SK-N-SH (cell line): ENCODE measurements around the gene PROKR1. TPM values are rescaled to one million over a fixed set of nuclear protein-coding genes. Genes with fewer than 3 reads are reported as not detected.

Experiments
- CTCF ChIA-PET: fragments of 300-600, 350-600 bp; formaldehyde crosslinking; extraction: SDS; loops from one replicate; lab custom pipeline; 2021; lab: Yijun Ruan, JAX
- POLR2A ChIA-PET: fragments of 350-600 bp; sonication (Branson Sonifier 250); formaldehyde crosslinking; extraction: SDS; loops from one replicate; lab custom pipeline; 2020; ENCODE audit warnings: antibody characterized with exemption, inconsistent platforms; lab: Yijun Ruan, JAX
- DNase-seq: peaks from one replicate; pipeline ENCODE4 v3.0.0; 2012
- H2AFZ ChIP-seq: fragments of 200-600 bp; sonication (generic); 2 replicates; pipeline ENCODE4 v1.8.1; 2016; ENCODE audit warnings: antibody characterized with exemption, mild to moderate bottlenecking, low read depth
- H3F3A ChIP-seq: fragments of 200-600 bp; sonication (generic); replicated peaks from 2 replicates; pipeline ENCODE3; 2016; ENCODE audit warnings: antibody characterized with exemption, mild to moderate bottlenecking; ENCODE audit not compliant: insufficient read depth
- H3K27ac ChIP-seq, 2 experiments: fragments of 200-500 bp in 1 of 2; fragments of 200-600 bp in 1 of 2; sonication (Bioruptor generic) in 1 of 2; sonication (generic), shearing (Covaris generic) in 1 of 2; 2 replicates each; pipeline versions ENCODE4 v1.5.1 to v1.6.1; 2014 to 2016; ENCODE audit warnings: low read depth in 2 of 2, inconsistent platforms in 1 of 2, low read length in 1 of 2, mild to moderate bottlenecking in 1 of 2, mixed read lengths in 1 of 2
- H3K27me3 ChIP-seq: fragments of 200-600 bp; sonication (generic), shearing (Covaris generic); 2 replicates; pipeline ENCODE4 v1.6.1; 2016; ENCODE audit warnings: mixed run types; ENCODE audit not compliant: insufficient read depth
- H3K36me3 ChIP-seq, 2 experiments: fragments of 200-500 bp in 1 of 2; fragments of 200-600 bp in 1 of 2; sonication (Bioruptor generic) in 1 of 2; sonication (generic) in 1 of 2; replicated peaks in 1 of 2; 2 replicates each; pipeline versions ENCODE3 to v1.5.1; 2014 to 2016; ENCODE audit warnings: low read length in 1 of 2, mild to moderate bottlenecking in 1 of 2; ENCODE audit not compliant: insufficient read depth in 2 of 2, control insufficient read depth in 1 of 2
- H3K4me1 ChIP-seq, 2 experiments: fragments of 200-500 bp in 1 of 2; fragments of 200-600 bp in 1 of 2; sonication (Bioruptor generic) in 1 of 2; sonication (generic), shearing (Covaris generic) in 1 of 2; 2 replicates each; pipeline versions ENCODE4 v1.5.1 to v1.6.1; 2014 to 2016; ENCODE audit warnings: low read depth in 1 of 2, low read length in 1 of 2, mixed run types in 1 of 2; ENCODE audit not compliant: insufficient read depth in 2 of 2, control insufficient read depth in 1 of 2
- H3K4me2 ChIP-seq: fragments of 200-600 bp; sonication (generic), shearing (Covaris generic); 2 replicates; pipeline ENCODE4 v1.6.1; 2017; ENCODE audit warnings: mixed run types
- H3K4me3 ChIP-seq, 2 experiments: fragments of 200-500 bp in 1 of 2; fragments of 200-600 bp in 1 of 2; sonication (Bioruptor generic) in 1 of 2; sonication (generic), shearing (Covaris generic) in 1 of 2; 2 replicates each; pipeline versions ENCODE4 v1.5.1 to v1.8.1; 2014 to 2016; ENCODE audit warnings: low read depth in 2 of 2, inconsistent platforms in 1 of 2, low read length in 1 of 2, mild to moderate bottlenecking in 1 of 2, mixed read lengths in 1 of 2, moderate library complexity in 1 of 2
- H3K79me2 ChIP-seq: fragments of 200-600 bp; sonication (generic); 2 replicates; pipeline ENCODE4 v1.8.1; 2017; ENCODE audit warnings: mild to moderate bottlenecking; ENCODE audit not compliant: insufficient read depth
- H3K9ac ChIP-seq: fragments of 200-600 bp; sonication (generic); 2 replicates; pipeline ENCODE4 v1.6.1; 2017; ENCODE audit warnings: mixed run types
- H3K9me2 ChIP-seq: fragments of 200-600 bp; sonication (generic); 2 replicates; pipeline ENCODE4 v1.6.1; 2017; ENCODE audit warnings: mixed run types
- H3K9me3 ChIP-seq: fragments of 200-600 bp; sonication (generic); 2 replicates; pipeline ENCODE4 v1.6.1; 2017; ENCODE audit warnings: mixed run types, mild to moderate bottlenecking, moderate library complexity
- H4K20me1 ChIP-seq: fragments of 200-600 bp; sonication (generic); 2 replicates; pipeline ENCODE4 v1.6.1; 2017; ENCODE audit warnings: mild to moderate bottlenecking, mixed run types; ENCODE audit not compliant: insufficient read depth
- EP300 ChIP-seq, 2 experiments: IDR thresholded peaks; 2 replicates each; pipeline versions ENCODE4 v1.4.0 to v1.6.1; 2012; ENCODE audit warnings: borderline replicate concordance in 1 of 2, low read depth in 1 of 2, low read length in 1 of 2
- FOXJ3 ChIP-seq: sonication (generic); formaldehyde crosslinking; IDR thresholded peaks from 2 replicates; pipeline ENCODE4 v1.5.1; 2020; ENCODE audit warnings: mild to moderate bottlenecking, missing genetic modification reagents
- FOXM1 ChIP-seq: IDR thresholded peaks from 2 replicates; pipeline ENCODE4 v1.4.0; 2012; ENCODE audit warnings: low read depth, mild to moderate bottlenecking
- GABPA ChIP-seq: IDR thresholded peaks from 2 replicates; pipeline ENCODE4 v1.4.0; 2012; ENCODE audit warnings: low read depth, mild to moderate bottlenecking
- IRF3 ChIP-seq: fragments of 150-350 bp; IDR thresholded peaks from 2 replicates; pipeline ENCODE4 v1.6.1; 2016; ENCODE audit warnings: mild to moderate bottlenecking, low read depth, low read length
- MAX ChIP-seq: IDR thresholded peaks from 2 replicates; pipeline ENCODE4 v1.4.0; 2012; ENCODE audit warnings: low read depth
- MEF2A ChIP-seq: IDR thresholded peaks from 2 replicates; pipeline ENCODE4 v1.4.0; 2012; ENCODE audit warnings: low read depth, borderline replicate concordance
- NFIC ChIP-seq: IDR thresholded peaks from 2 replicates; pipeline ENCODE4 v1.4.0; 2012; ENCODE audit warnings: borderline replicate concordance
- POLR2AphosphoS5 ChIP-seq: IDR thresholded peaks from 2 replicates; pipeline ENCODE4 v1.6.1; 2012; ENCODE audit warnings: low read depth, low read length
- RCOR1 ChIP-seq: fragments of 150-350 bp; IDR thresholded peaks from 2 replicates; pipeline ENCODE4 v1.6.1; 2017; ENCODE audit warnings: antibody characterized with exemption, low read length
- RFX5 ChIP-seq: IDR thresholded peaks from 2 replicates; pipeline ENCODE4 v1.6.1; 2012; ENCODE audit warnings: mild to moderate bottlenecking, improper control_type of control experiment, low read length
- RXRA ChIP-seq: IDR thresholded peaks from 2 replicates; pipeline ENCODE4 v1.4.0; 2012; ENCODE audit warnings: low read depth, mild to moderate bottlenecking, borderline replicate concordance
- SIN3A ChIP-seq: IDR thresholded peaks from 2 replicates; pipeline ENCODE4 v1.6.1; 2012; ENCODE audit warnings: low read depth, mild to moderate bottlenecking, low read length, moderate library complexity, borderline replicate concordance
- TAF1 ChIP-seq: IDR thresholded peaks from 2 replicates; pipeline ENCODE4 v1.6.1; 2012; ENCODE audit warnings: low read depth, mild to moderate bottlenecking, low read length, moderate library complexity, borderline replicate concordance
- TEAD4 ChIP-seq: IDR thresholded peaks from 2 replicates; pipeline ENCODE4 v1.4.0; 2012; ENCODE audit warnings: mild to moderate bottlenecking, borderline replicate concordance; ENCODE audit not compliant: insufficient read depth
- USF1 ChIP-seq: IDR thresholded peaks from 2 replicates; pipeline ENCODE4 v1.4.0; 2012; ENCODE audit warnings: low read depth, borderline replicate concordance
- YY1 ChIP-seq: IDR thresholded peaks from 2 replicates; pipeline ENCODE4 v1.4.0; 2012; ENCODE audit warnings: low read depth, mild to moderate bottlenecking
- ZBTB33 ChIP-seq: IDR thresholded peaks from 2 replicates; pipeline ENCODE4 v1.4.0; 2012; ENCODE audit warnings: low read depth, borderline replicate concordance
- WGBS: methylation state at CpG from one replicate; pipeline ENCODE4 v1.1.6; 2017; ENCODE audit warnings: low lambda C conversion rate; 5-methylcytosine and 5-hydroxymethylcytosine counted together
- polyA plus RNA-seq, 3 experiments: library from polyadenylated mRNA; depleted of rRNA; stranded (reverse); fragments of >200 nt; gene quantifications; 2 replicates each; pipeline ENCODE4 v1.2.3, GENCODE V29; 2012

Gene PROKR1
- polyA plus RNA-seq, 1 of the 3 experiments (the other 2 are of a cell fraction), result not detected

GRCh38 chr2:68687018-68687417 lies 43.6 kb downstream of the PROKR1 start:
- TF ChIP-seq RFX5 (no peak), YY1 (no peak), TAF1 (no peak), RCOR1 (no peak), IRF3 (no peak), FOXJ3 (CRISPR knock-in tag) (no peak), TEAD4 (no peak), EP300 (IDR thresholded peaks at IDR 0.05; ENCODE audit: borderline replicate concordance in 1 of 2, low read depth in 1 of 2, low read length in 1 of 2) (no peak), MAX (no peak), GABPA (no peak), FOXM1 (no peak), USF1 (no peak), NFIC (no peak), RXRA (no peak), SIN3A (no peak), POLR2AphosphoS5 (no peak), ZBTB33 (no peak), MEF2A (no peak)
- Histone ChIP-seq H3K9me3 (no peaks in the 10 kb centered on the region), H4K20me1 (no peaks in the 10 kb centered on the region), H3K9me2 (no peaks in the 10 kb centered on the region), H3K27me3 (no peaks in the 10 kb centered on the region), H3K79me2 (no peaks in the 10 kb centered on the region), H2AFZ (no peak overlapping the region), H3K4me2 (no peak overlapping the region), H3K4me1 (no peaks in the 10 kb centered on the region; a peak in 1 of 4 replicates), H3K36me3 (no peaks in the 10 kb centered on the region), H3F3A (no peaks in the 10 kb centered on the region), H3K27ac (no peak overlapping the region), H3K9ac (no peak overlapping the region), H3K4me3 (no peak overlapping the region)
- POLR2A ChIA-PET, result no interaction called here
- WGBS, result 85% methylated on average over 1 of the region's 1 CpG
- DNase-seq, result no peak
- CTCF ChIA-PET, result no interaction called here
